Measurements from ENCODE around the gene IL2RG. TPM values are rescaled to one million over a fixed set of nuclear protein-coding genes. Genes with fewer than 3 reads are reported as not detected.

IL2RG gene
- total and polyA plus RNA-seq, 4 donors: 2.2 to 4.0 (median 3.3) TPM

DNA sequence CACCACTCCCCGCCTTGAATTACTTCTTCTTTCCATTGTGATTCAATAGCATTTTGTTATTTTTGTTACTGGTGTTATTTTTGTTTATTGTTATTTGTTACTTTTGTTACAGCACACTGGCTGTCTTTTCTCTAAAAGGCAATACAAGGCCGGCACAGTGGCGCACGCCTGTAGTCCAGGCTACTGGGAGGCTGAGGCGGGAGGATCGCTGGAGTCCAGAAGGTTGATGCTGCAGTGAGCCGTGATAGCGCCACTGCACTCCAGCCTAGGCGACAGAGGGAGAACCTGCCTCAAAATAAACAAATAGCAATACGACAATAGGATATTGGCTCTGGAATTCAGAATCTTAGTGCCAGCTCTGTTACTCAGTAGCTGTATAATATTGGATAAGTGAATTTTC lies 6.0 kb upstream of the IL2RG start:
- 79% methylated on average over 10 of the region's 10 CpGs for WGBS
- Histone ChIP-seq H3K9me3 (ENCODE audit: control insufficient read depth in 4 of 4, low read length in 3 of 4) (peaks cover 0 to 2% (median under 1%) of the 10 kb centered on the region in 4 donors), H3K9ac (ENCODE audit: low read depth in 1 of 2, low read length in 2 of 2) (no peak overlapping the region), H3K4me3 (ENCODE audit: low read depth in 1 of 3, low read length in 3 of 3) (no peak overlapping the region), H3K4me1 (ENCODE audit: control insufficient read depth in 4 of 4, insufficient read depth in 4 of 4, low read length in 3 of 4) (peaks cover 0 to 3% (median 2%) of the 10 kb centered on the region in 4 donors), H3K36me3 (ENCODE audit: control insufficient read depth in 4 of 4, insufficient read depth in 3 of 4, low read depth in 1 of 4, low read length in 3 of 4) (peaks cover 3 to 10% (median 7%) of the 10 kb centered on the region in 4 donors), H3K27ac (ENCODE audit: low read depth in 1 of 2, low read length in 2 of 2) (no peak overlapping the region), H3K27me3 (ENCODE audit: control insufficient read depth in 4 of 4, insufficient read depth in 4 of 4, low read length in 3 of 4) (no peaks in the 10 kb centered on the region)
- TF ChIP-seq SP1 (IDR thresholded peaks at IDR 0.05): no peak
- TF ChIP-seq YY1 (IDR thresholded peaks at IDR 0.05): no peak
- TF ChIP-seq GABPA (IDR thresholded peaks at IDR 0.05 in 1 of 2, conservative IDR thresholded peaks at IDR 0.05 in 1 of 2): no peak
- TF ChIP-seq, protein P1, sequence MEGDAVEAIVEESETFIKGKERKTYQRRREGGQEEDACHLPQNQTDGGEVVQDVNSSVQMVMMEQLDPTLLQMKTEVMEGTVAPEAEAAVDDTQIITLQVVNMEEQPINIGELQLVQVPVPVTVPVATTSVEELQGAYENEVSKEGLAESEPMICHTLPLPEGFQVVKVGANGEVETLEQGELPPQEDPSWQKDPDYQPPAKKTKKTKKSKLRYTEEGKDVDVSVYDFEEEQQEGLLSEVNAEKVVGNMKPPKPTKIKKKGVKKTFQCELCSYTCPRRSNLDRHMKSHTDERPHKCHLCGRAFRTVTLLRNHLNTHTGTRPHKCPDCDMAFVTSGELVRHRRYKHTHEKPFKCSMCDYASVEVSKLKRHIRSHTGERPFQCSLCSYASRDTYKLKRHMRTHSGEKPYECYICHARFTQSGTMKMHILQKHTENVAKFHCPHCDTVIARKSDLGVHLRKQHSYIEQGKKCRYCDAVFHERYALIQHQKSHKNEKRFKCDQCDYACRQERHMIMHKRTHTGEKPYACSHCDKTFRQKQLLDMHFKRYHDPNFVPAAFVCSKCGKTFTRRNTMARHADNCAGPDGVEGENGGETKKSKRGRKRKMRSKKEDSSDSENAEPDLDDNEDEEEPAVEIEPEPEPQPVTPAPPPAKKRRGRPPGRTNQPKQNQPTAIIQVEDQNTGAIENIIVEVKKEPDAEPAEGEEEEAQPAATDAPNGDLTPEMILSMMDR (IDR thresholded peaks at IDR 0.05; ENCODE audit: low read depth, low read length, missing input control): no peak
- TF ChIP-seq HNF4G (IDR thresholded peaks at IDR 0.05): no peak
- TF ChIP-seq NR2F2 (IDR thresholded peaks at IDR 0.05): no peak
- TF ChIP-seq, protein P2, sequence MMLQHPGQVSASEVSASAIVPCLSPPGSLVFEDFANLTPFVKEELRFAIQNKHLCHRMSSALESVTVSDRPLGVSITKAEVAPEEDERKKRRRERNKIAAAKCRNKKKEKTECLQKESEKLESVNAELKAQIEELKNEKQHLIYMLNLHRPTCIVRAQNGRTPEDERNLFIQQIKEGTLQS (IDR thresholded peaks at IDR 0.05): no peak
- no peak for TF ChIP-seq EGR1 (IDR thresholded peaks at IDR 0.05; ENCODE audit: low read depth in 2 of 2)
- no peak for TF ChIP-seq TAF1 (conservative IDR thresholded peaks at IDR 0.05)
- TF ChIP-seq RXRA (IDR thresholded peaks at IDR 0.05): no peak
- no peak for TF ChIP-seq HNF4A (conservative IDR thresholded peaks at IDR 0.05)
- no peak for TF ChIP-seq ZBTB33 (IDR thresholded peaks at IDR 0.05)
- no peak for TF ChIP-seq RAD21 (IDR thresholded peaks at IDR 0.05)
- no peak for TF ChIP-seq REST (IDR thresholded peaks at IDR 0.05)
- TF ChIP-seq, protein P3, sequence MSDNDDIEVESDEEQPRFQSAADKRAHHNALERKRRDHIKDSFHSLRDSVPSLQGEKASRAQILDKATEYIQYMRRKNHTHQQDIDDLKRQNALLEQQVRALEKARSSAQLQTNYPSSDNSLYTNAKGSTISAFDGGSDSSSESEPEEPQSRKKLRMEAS (IDR thresholded peaks at IDR 0.05): no peak
- no peak for TF ChIP-seq JUND (IDR thresholded peaks at IDR 0.05)
- no peak for DNase-seq (ENCODE audit: low spot score)

All from liver (tissue), 9 donors.